Measurements from ENCODE around the gene RASA2. TPM values are rescaled to one million over a fixed set of nuclear protein-coding genes. Genes with fewer than 3 reads are reported as not detected.

Gene RASA2
- total and polyA plus RNA-seq, 9 of the 15 experiments (the other 6 are each of a cell fraction or from before 2014, with no cell fraction given), result 2.0 to 12.8 (median 9.5) TPM

DNA sequence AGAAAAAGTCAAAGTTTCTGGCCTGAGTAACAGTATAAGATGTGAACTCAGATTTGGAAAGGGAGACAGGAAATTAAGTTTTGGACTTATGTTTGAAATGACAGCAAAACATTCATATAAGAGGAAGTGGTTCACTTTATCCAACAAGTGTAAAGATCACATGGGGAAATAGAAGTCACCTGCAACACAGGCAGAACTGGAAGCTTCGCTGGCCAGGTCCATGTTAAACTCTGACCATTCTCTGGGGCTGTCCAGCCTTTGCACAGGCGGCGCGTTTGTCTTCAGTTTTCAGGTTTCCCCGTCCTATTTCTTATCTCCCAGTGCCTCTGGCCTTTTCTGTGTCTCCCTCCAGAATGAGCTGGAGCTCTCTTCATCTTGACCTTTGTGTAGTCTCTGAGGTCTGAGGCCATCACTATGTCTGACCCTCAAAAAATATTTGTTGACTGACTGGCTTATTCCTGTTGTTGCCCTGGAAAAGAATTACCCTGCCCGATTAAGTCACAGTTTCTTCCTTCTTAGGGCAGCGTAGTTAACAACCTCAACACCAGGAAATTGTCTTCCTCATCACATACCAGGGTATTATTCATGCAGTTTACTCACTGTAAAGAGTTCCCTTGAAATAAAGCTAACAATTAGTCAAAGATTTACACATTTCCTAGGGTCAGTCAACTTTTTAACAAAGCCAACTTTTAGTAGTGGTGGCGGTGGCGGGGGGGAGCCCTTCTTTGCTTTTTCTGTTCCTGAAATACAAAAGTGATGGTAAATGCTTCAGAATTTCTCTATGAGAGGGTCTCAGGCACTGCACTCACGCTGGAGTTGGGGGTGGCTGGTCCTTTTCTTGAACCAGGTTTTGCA lies 959 bp upstream of the RASA2 start:
- Histone ChIP-seq H4K20me1 (replicated peaks; ENCODE audit: control insufficient read depth, insufficient read depth, low read length) (no peaks in the 10 kb centered on the region; the same call in 1 of the 2 replicates), H3K4me2 (ENCODE audit: insufficient read depth, low read length) (peak overlapping the region; percentile 71), H3K9me3 (replicated peaks; ENCODE audit: control insufficient read depth, insufficient read depth, low read depth, low read length) (no peaks in the 10 kb centered on the region), H3K9me1 (ENCODE audit: control insufficient read depth, insufficient read depth, low read length) (no peaks in the 10 kb centered on the region), H3K4me1 (replicated peaks in 1 of 2; ENCODE audit: control insufficient read depth in 2 of 2, insufficient read depth in 2 of 2, low read length in 2 of 2) (peaks cover 12 to 33% of the 10 kb centered on the region in 2 experiments; a peak in 4 of 5 replicates), H3K27ac (ENCODE audit: extremely low read depth, low read depth, low read length) (0 out of 3 replicates have a peak overlapping the region, but pooled peaks have one; percentile 3), H3K4me3 (no peak overlapping the region), H3K79me2 (ENCODE audit: control insufficient read depth, insufficient read depth, low read length) (peaks cover 35% of the 10 kb centered on the region), H3K9ac (ENCODE audit: insufficient read depth in 1 of 2, low read depth in 2 of 2, low read length in 2 of 2) (peak overlapping the region in 1 of 2 experiments; percentile 19; a peak in 1 of 4 replicates), H3K27me3 (ENCODE audit: control insufficient read depth in 2 of 2, insufficient read depth in 2 of 2, low read length in 2 of 2) (no peaks in the 10 kb centered on the region), H3K36me3 (ENCODE audit: control insufficient read depth, insufficient read depth, low read length) (peaks cover 7% of the 10 kb centered on the region; the same call in 1 of the 3 replicates), H2AFZ (ENCODE audit: low read depth, low read length) (peak overlapping the region; percentile 94)
- no TSS peak for BruUV-seq (replicated peaks)
- peak; percentile 90 for FAIRE-seq
- ATAC-seq, result peak; percentile 31
- ChIA-PET CTCF (ENCODE audit: low intra/inter-chr PET ratio) (no interaction called here), POLR2A (interaction anchor here (0.5 to 1.4 kb wide), 4 partner anchors 15 to 707 kb away, joined by 3 to 4 read pairs (median 3); no protein-coding TSS in a partner anchor)
- WGBS (ENCODE audit: insufficient coverage, low coverage, missing lambda C conversion rate), result 29% methylated on average over 10 of the region's 10 CpGs
- intact Hi-C loops (cut with micrococcal nuclease) (no loop called here), in situ Hi-C loops (cut with MboI) (no loop called here)
- DNase-seq (ENCODE audit: extremely low read depth in 1 of 4, low spot score in 3 of 4), result peak in 3 of 4 experiments; percentile 17 to 74 (median 47)
- peak; percentile 61; the same call in 1 of the 2 replicates for TF ChIP-seq DPF2 (IDR thresholded peaks at IDR 0.05)
- 0 out of 2 replicates have a peak, but pooled peaks have one; percentile 9 for TF ChIP-seq ETV1 (tag; conservative IDR thresholded peaks at IDR 0.05; ENCODE audit: low read depth)
- no peak for TF ChIP-seq U2AF1 (optimal IDR thresholded peaks at IDR 0.05; ENCODE audit: low read depth, low read length)
- TF ChIP-seq, protein P1, sequence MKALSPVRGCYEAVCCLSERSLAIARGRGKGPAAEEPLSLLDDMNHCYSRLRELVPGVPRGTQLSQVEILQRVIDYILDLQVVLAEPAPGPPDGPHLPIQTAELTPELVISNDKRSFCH (CRISPR knock-in tag; IDR thresholded peaks at IDR 0.05), result no peak
- TF ChIP-seq, protein P1 (tag; IDR thresholded peaks at IDR 0.05), result 0 out of 2 replicates have a peak, but pooled peaks have one; percentile 44
- TF ChIP-seq ZC3H8 (IDR thresholded peaks at IDR 0.05), result no peak
- 0 out of 2 replicates have a peak, but pooled peaks have one; percentile 3 for TF ChIP-seq CBFA2T2 (conservative IDR thresholded peaks at IDR 0.05)
- no peak for TF ChIP-seq NKRF (IDR thresholded peaks at IDR 0.05; ENCODE audit: borderline replicate concordance)
- TF ChIP-seq ZNF217 (CRISPR knock-in tag; IDR thresholded peaks at IDR 0.05), result no peak
- TF ChIP-seq, protein P2, sequence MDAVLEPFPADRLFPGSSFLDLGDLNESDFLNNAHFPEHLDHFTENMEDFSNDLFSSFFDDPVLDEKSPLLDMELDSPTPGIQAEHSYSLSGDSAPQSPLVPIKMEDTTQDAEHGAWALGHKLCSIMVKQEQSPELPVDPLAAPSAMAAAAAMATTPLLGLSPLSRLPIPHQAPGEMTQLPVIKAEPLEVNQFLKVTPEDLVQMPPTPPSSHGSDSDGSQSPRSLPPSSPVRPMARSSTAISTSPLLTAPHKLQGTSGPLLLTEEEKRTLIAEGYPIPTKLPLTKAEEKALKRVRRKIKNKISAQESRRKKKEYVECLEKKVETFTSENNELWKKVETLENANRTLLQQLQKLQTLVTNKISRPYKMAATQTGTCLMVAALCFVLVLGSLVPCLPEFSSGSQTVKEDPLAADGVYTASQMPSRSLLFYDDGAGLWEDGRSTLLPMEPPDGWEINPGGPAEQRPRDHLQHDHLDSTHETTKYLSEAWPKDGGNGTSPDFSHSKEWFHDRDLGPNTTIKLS (IDR thresholded peaks at IDR 0.05; ENCODE audit: borderline replicate concordance, low read depth), result 0 out of 2 replicates have a peak, but pooled peaks have one; percentile 4
- no peak for TF ChIP-seq JUND (IDR thresholded peaks at IDR 0.05; ENCODE audit: borderline replicate concordance, low read depth, low read length)
- TF ChIP-seq JUND (tag; IDR thresholded peaks at IDR 0.05; ENCODE audit: borderline replicate concordance, low read depth, low read length), result peak; percentile 18; the same call in 1 of the 3 replicates

Data from K562 (cell line).